BJ (cell line): Measurements from ENCODE around the gene POLR3H. TPM values are rescaled to one million over a fixed set of nuclear protein-coding genes. Genes with fewer than 3 reads are reported as not detected.

Experiments used
- CTCF ChIA-PET: fragments of 350-600 bp; formaldehyde crosslinking; extraction: SDS; loops from one replicate; lab custom pipeline; 2021; ENCODE audit warnings: antibody characterized with exemption, inconsistent platforms; lab: Yijun Ruan, JAX
- POLR2A ChIA-PET: fragments of 300-600 bp; sonication (Branson Sonifier 250); formaldehyde crosslinking; extraction: SDS; loops from one replicate; lab custom pipeline; 2021; ENCODE audit warnings: antibody characterized with exemption; lab: Charles Lee
- DNase-seq: peaks from one replicate; pipeline ENCODE4 v3.0.0-alpha.2; 2011; ENCODE audit warnings: low read depth
- H3K27me3 ChIP-seq: 2 replicates; pipeline ENCODE4 v1.6.0; 2011; ENCODE audit warnings: low read length; ENCODE audit not compliant: control insufficient read depth, insufficient read depth
- H3K36me3 ChIP-seq: 2 replicates; pipeline ENCODE4 v1.5.1; 2011; ENCODE audit warnings: low read length; ENCODE audit not compliant: control insufficient read depth, insufficient read depth
- H3K4me3 ChIP-seq: 2 replicates; pipeline ENCODE4 v1.5.1; 2011; ENCODE audit warnings: low read depth, mild to moderate bottlenecking, control low read depth, low read length
- polyA plus RNA-seq: library from polyadenylated mRNA; depleted of rRNA; stranded (reverse); fragments of >200 nt; gene quantifications from 2 replicates; pipeline ENCODE4 v1.2.3, GENCODE V29; 2011
- TF ChIP-seq, protein P1 (sequence below): IDR thresholded peaks from 2 replicates; pipeline ENCODE4 v1.5.1; 2011; ENCODE audit warnings: low read depth, mild to moderate bottlenecking, control low read depth, inconsistent platforms, low read length, moderate library complexity; ENCODE audit not compliant: insufficient read depth

The POLR3H gene
- polyA plus RNA-seq, 1 experiment = 52.5 TPM

DNA sequence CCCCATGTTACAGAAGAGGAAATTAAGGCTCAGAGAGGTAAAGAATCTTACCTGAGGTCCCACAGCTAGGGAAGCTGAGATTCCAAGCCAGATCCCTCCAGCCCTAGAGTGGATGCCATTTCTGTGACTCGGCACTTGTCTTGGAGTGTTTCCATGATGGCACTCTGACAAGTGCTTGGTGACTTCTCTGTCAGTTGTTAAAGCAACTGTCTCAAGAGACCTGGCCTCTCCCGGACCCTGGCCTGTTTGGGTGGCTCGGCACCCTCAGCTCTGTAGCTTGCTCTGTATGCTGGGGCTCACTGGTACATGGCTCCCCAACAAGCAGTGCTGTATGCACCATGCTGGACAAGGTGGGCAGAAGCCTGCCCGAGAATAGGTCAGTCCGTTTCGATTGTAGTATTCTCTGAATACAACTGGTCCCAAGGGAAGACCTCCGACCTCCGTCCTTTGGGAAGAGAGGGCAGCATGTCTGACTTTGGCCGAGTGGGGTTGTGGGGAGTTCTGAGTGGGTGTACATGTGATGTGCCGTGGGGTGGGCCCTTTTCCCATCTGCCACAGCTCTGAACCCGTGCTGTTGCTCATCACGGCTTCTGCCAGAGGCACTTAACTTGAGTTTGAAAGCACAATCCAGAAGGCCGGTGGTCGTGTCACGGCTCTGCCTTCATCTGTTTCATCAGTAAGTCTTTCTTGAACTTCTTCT, 63.0 kb downstream of the POLR3H start:
- POLR2A ChIA-PET = interaction anchor here (0.6 kb wide), 1 partner anchor 36 kb away, joined by 3 read pairs; no protein-coding TSS in a partner anchor
- no peak for DNase-seq
- TF ChIP-seq, protein P1, sequence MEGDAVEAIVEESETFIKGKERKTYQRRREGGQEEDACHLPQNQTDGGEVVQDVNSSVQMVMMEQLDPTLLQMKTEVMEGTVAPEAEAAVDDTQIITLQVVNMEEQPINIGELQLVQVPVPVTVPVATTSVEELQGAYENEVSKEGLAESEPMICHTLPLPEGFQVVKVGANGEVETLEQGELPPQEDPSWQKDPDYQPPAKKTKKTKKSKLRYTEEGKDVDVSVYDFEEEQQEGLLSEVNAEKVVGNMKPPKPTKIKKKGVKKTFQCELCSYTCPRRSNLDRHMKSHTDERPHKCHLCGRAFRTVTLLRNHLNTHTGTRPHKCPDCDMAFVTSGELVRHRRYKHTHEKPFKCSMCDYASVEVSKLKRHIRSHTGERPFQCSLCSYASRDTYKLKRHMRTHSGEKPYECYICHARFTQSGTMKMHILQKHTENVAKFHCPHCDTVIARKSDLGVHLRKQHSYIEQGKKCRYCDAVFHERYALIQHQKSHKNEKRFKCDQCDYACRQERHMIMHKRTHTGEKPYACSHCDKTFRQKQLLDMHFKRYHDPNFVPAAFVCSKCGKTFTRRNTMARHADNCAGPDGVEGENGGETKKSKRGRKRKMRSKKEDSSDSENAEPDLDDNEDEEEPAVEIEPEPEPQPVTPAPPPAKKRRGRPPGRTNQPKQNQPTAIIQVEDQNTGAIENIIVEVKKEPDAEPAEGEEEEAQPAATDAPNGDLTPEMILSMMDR = no peak
- Histone ChIP-seq H3K27me3 (no peaks in the 10 kb centered on the region), H3K36me3 (no peaks in the 10 kb centered on the region), H3K4me3 (no peak overlapping the region)
- CTCF ChIA-PET = interaction anchor here (1.3 to 4.2 kb wide), 6 partner anchors 10 to 116 kb away, joined by 3 to 17 read pairs (median 8); partner anchors contain the start of genes ACO2 and PHF5A

DNA sequence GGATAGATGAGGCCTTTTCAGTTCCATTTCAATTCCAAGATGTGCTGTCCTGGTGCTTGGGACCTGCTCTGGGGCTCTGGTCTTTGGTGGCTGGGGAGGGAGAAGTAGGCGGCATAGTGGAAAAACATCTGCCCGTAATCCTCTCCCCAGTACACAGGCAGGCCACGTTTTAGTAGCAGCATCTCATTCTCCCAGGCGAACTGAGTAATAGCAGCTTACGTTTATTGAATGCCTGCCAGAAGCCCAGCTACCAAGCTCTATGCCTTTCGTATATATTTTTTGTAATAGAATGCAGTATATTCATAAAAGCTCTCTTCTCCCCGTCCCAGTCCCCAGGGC, 63.9 kb downstream of the POLR3H start:
- ChIA-PET CTCF (interaction anchor here (0.9 to 4.2 kb wide), 7 partner anchors 11 to 117 kb away, joined by 3 to 17 read pairs (median 7); partner anchors contain the start of genes ACO2 and PHF5A), POLR2A (interaction anchor here (0.6 kb wide), 1 partner anchor 37 kb away, joined by 3 read pairs; no protein-coding TSS in a partner anchor)
- no peaks in the 10 kb centered on the region for H3K36me3 ChIP-seq
- H3K4me3 ChIP-seq = no peak overlapping the region
- no peak for DNase-seq
- no peaks in the 10 kb centered on the region for H3K27me3 ChIP-seq
- TF ChIP-seq, protein P1 = no peak

DNA sequence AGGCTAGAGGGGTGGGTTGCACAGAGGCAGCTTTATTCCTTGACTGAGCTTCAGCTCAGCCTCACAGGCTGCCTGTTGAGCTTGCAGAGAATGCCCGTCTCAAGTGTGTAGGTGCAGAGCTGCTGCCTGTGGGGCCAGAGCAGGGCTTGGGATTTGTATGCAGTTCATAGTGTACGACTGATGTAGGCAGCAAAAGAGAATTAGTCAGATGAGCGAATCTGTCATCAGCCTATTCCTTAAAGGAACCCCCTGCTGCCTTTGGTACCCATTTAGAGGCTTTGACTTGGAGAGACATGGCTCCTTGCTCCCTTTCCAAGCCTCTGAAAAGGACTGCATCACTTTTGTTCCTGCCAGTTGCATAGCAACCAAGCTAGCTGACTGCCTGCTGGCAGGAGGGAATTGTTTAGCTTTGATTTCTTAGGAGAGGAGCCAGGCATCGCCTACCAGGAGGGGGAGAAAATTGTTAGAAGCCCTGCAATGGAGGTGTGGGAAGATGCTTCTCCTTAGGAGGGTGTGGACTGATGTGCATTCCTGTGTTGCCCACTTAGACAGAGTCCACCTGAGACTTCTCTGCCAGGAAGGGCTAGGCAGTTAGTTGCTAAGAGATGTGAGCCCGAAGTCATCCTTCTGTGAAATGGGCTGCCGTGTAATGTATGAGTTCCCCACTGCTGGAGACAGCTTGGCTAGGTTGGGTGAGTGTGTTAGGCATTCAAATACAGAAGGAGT, 64.4 kb downstream of the POLR3H start:
- TF ChIP-seq, protein P1 = 0 out of 2 replicates have a peak, but pooled peaks have one; percentile 4
- H3K36me3 ChIP-seq = no peaks in the 10 kb centered on the region
- no peak overlapping the region for H3K4me3 ChIP-seq
- H3K27me3 ChIP-seq = no peaks in the 10 kb centered on the region
- ChIA-PET POLR2A (no interaction called here), CTCF (interaction anchor here (0.9 to 4.2 kb wide), 5 partner anchors 12 to 76 kb away, joined by 3 to 17 read pairs (median 5); no protein-coding TSS in a partner anchor)
- no peak for DNase-seq

GRCh38 chr22:41478891-41479521, 65.3 kb downstream of the POLR3H start:
- DNase-seq = no peak
- no peaks in the 10 kb centered on the region for H3K36me3 ChIP-seq
- ChIA-PET CTCF (interaction anchor here (1.2 to 4.2 kb wide), 2 partner anchors 9 to 39 kb away, joined by 3 to 17 read pairs; no protein-coding TSS in a partner anchor), POLR2A (no interaction called here)
- TF ChIP-seq, protein P1 = no peak
- no peak overlapping the region for H3K4me3 ChIP-seq
- H3K27me3 ChIP-seq = no peaks in the 10 kb centered on the region

DNA sequence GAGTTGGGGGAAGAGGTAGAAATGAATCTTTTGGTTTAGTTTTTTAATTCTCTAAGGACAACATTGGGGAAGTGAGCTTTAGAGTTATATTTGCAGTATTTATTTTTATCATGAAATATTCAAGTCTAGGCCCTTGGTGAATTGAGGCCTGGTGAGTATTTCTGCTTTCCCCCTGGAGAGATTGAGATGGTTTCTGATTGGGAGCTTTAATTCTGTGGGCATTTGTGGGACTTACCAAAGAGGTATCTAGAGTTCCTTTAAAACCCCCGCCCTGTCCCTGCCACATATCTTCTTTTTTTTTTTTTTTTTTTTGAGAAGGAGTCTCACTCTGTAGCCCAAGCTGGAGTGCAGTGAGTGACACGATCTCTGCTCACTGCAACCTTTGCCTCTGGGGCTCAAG, 65.8 kb downstream of the POLR3H start:
- TF ChIP-seq, protein P1 = no peak
- no peak overlapping the region for H3K4me3 ChIP-seq
- ChIA-PET CTCF (interaction anchor here (1.2 to 4.2 kb wide), 2 partner anchors 9 to 39 kb away, joined by 3 to 17 read pairs; no protein-coding TSS in a partner anchor), POLR2A (no interaction called here)
- no peak for DNase-seq
- no peaks in the 10 kb centered on the region for H3K36me3 ChIP-seq
- no peaks in the 10 kb centered on the region for H3K27me3 ChIP-seq
